Astrocyte (in vitro differentiated cells and primary cell): Measurements from ENCODE around the gene CREB3L2. TPM values are rescaled to one million over a fixed set of nuclear protein-coding genes. Genes with fewer than 3 reads are reported as not detected.

ENCODE experiments used
- DNase-seq: peaks from one replicate; pipeline ENCODE4 v3.0.0-alpha.2; 2010; ENCODE audit warnings: low read depth
- FAIRE-seq: peaks from 2 replicates; lab custom pipeline; 2011; peaks lifted over from hg19 to GRCh38; lab: Jason Lieb, UNC
- H2AFZ ChIP-seq: 2 replicates; pipeline ENCODE4 v1.6.0; 2012; ENCODE audit warnings: low read depth, low read length, inconsistent platforms
- H3K27ac ChIP-seq: 2 replicates; pipeline ENCODE4 v1.5.1; 2011; ENCODE audit warnings: low read depth, low read length, inconsistent platforms
- H3K27me3 ChIP-seq: 2 replicates; pipeline ENCODE4 v1.6.0; 2011; ENCODE audit warnings: low read length, inconsistent platforms; ENCODE audit not compliant: insufficient read depth
- H3K36me3 ChIP-seq: 2 replicates; pipeline ENCODE4 v1.5.1; 2011; ENCODE audit warnings: low read length, inconsistent platforms; ENCODE audit not compliant: insufficient read depth
- H3K4me1 ChIP-seq: 2 replicates; pipeline ENCODE4 v1.5.1; 2011; ENCODE audit warnings: low read length, inconsistent platforms; ENCODE audit not compliant: insufficient read depth
- H3K4me2 ChIP-seq: 2 replicates; pipeline ENCODE4 v1.6.0; 2012; ENCODE audit warnings: low read length, inconsistent platforms
- H3K4me3 ChIP-seq: 2 replicates; pipeline ENCODE4 v1.5.1; 2011; ENCODE audit warnings: low read depth, mild to moderate bottlenecking, low read length, inconsistent platforms; ENCODE audit not compliant: insufficient read depth
- H3K79me2 ChIP-seq: 2 replicates; pipeline ENCODE4 v1.6.0; 2012; ENCODE audit warnings: mild to moderate bottlenecking, low read length, inconsistent platforms; ENCODE audit not compliant: insufficient read depth
- H3K9ac ChIP-seq: 2 replicates; pipeline ENCODE4 v1.6.0; 2012; ENCODE audit warnings: mild to moderate bottlenecking, low read length, inconsistent platforms
- H3K9me3 ChIP-seq: 2 replicates; pipeline ENCODE4 v1.5.1; 2012; ENCODE audit warnings: low read depth, mild to moderate bottlenecking, low read length, inconsistent platforms; ENCODE audit not compliant: insufficient read depth
- H4K20me1 ChIP-seq: 2 replicates; pipeline ENCODE4 v1.6.0; 2012; ENCODE audit warnings: low read length, inconsistent platforms; ENCODE audit not compliant: insufficient read depth
- H3K27ac Mint-ChIP-seq: one replicate; pipeline ENCODE4 v1.8.0; 2021; ENCODE audit warnings: mild to moderate bottlenecking, mixed read lengths; ENCODE audit not compliant: unreplicated experiment
- H3K27me3 Mint-ChIP-seq: one replicate; pipeline ENCODE4 v1.8.0; 2021; ENCODE audit warnings: low read depth, mixed read lengths; ENCODE audit not compliant: unreplicated experiment
- H3K36me3 Mint-ChIP-seq: one replicate; pipeline ENCODE4 v1.8.0; 2021; ENCODE audit warnings: low read depth, mixed read lengths; ENCODE audit not compliant: unreplicated experiment
- H3K4me1 Mint-ChIP-seq: one replicate; pipeline ENCODE4 v1.8.0; 2021; ENCODE audit warnings: low read depth, mixed read lengths; ENCODE audit not compliant: unreplicated experiment
- H3K4me3 Mint-ChIP-seq: one replicate; pipeline ENCODE4 v1.8.0; 2021; ENCODE audit warnings: mild to moderate bottlenecking, moderate library complexity, mixed read lengths; ENCODE audit not compliant: unreplicated experiment
- H3K9me3 Mint-ChIP-seq: one replicate; pipeline ENCODE4 v1.8.0; 2021; ENCODE audit warnings: mild to moderate bottlenecking, mixed read lengths; ENCODE audit not compliant: unreplicated experiment
- EZH2 ChIP-seq: IDR thresholded peaks from 2 replicates; pipeline ENCODE4 v1.6.1; 2012; ENCODE audit warnings: mild to moderate bottlenecking, low read length, inconsistent platforms; ENCODE audit not compliant: insufficient read depth
- total RNA-seq: library from RNA; stranded (reverse); gene quantifications from 2 replicates; pipeline ENCODE4 v1.2.1, GENCODE V29; 2021
- TF ChIP-seq, protein P1 (sequence below): IDR thresholded peaks from 2 replicates; pipeline ENCODE4 v1.5.1; 2011; ENCODE audit warnings: low read depth, mild to moderate bottlenecking, inconsistent platforms, low read length, moderate library complexity; ENCODE audit not compliant: insufficient read depth

CREB3L2 gene
- total RNA-seq, 1 donor from 2014 or later, result 116 TPM

DNA sequence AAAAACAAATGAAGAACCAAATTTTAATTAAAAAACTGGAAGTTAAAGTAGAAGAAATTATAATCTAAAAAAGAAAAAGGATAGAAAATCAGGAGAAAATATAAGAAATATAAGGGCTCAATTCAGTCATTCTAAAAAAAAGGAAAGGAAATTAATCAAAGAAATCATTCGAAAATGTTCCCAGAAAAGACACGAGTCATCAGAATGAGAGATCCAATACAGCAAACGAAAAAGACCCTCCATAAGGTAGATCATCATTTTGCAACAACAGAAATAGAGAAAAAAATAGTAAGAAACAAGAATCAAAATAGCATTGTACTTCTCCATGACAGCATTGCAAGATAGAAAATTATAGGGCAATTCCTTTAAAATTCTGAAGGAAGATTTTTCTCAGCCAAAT, 132.6 kb downstream of the CREB3L2 start:
- peaks cover 13% of the 10 kb centered on the region for H3K4me1 ChIP-seq
- H3K36me3 ChIP-seq, result peaks cover 57% of the 10 kb centered on the region
- no peak overlapping the region for H2AFZ ChIP-seq
- H3K4me3 ChIP-seq, result no peak overlapping the region
- no peak overlapping the region for H3K9ac ChIP-seq
- no peaks in the 10 kb centered on the region for H4K20me1 ChIP-seq
- no peaks in the 10 kb centered on the region for H3K27me3 Mint-ChIP-seq
- TF ChIP-seq, protein P1, sequence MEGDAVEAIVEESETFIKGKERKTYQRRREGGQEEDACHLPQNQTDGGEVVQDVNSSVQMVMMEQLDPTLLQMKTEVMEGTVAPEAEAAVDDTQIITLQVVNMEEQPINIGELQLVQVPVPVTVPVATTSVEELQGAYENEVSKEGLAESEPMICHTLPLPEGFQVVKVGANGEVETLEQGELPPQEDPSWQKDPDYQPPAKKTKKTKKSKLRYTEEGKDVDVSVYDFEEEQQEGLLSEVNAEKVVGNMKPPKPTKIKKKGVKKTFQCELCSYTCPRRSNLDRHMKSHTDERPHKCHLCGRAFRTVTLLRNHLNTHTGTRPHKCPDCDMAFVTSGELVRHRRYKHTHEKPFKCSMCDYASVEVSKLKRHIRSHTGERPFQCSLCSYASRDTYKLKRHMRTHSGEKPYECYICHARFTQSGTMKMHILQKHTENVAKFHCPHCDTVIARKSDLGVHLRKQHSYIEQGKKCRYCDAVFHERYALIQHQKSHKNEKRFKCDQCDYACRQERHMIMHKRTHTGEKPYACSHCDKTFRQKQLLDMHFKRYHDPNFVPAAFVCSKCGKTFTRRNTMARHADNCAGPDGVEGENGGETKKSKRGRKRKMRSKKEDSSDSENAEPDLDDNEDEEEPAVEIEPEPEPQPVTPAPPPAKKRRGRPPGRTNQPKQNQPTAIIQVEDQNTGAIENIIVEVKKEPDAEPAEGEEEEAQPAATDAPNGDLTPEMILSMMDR, result no peak
- TF ChIP-seq EZH2, result no peak
- H3K9me3 Mint-ChIP-seq, result no peaks in the 10 kb centered on the region
- no peaks in the 10 kb centered on the region for H3K27me3 ChIP-seq
- peaks cover 17% of the 10 kb centered on the region for H3K4me1 Mint-ChIP-seq
- no peak for FAIRE-seq
- no peak overlapping the region for H3K4me2 ChIP-seq
- H3K4me3 Mint-ChIP-seq, result no peak overlapping the region
- peaks cover 49% of the 10 kb centered on the region for H3K36me3 Mint-ChIP-seq
- no peak overlapping the region for H3K27ac ChIP-seq
- no peaks in the 10 kb centered on the region for H3K9me3 ChIP-seq
- no peaks in the 10 kb centered on the region for H3K79me2 ChIP-seq
- DNase-seq, result no peak
- no peak overlapping the region for H3K27ac Mint-ChIP-seq

DNA sequence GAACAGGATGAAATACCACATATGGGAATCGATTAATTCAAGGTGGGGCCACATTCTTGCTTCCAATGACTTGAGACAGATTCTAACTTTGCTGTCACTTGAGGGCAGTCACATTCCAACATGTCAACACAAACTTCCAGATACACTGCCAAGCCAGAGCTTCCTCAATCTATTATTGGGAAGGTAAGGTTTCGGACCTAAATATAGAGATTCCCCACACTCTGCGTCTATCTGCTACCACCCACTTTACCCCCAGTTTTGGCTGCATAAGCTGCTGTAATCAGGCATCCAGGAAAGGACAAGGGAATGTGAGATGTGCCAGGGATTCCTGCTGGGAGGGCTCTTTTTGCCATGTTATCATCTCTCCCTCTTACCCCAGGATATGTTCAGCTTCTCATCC, 134.6 kb downstream of the CREB3L2 start:
- Mint-ChIP-seq H3K27me3 (no peaks in the 10 kb centered on the region), H3K4me3 (no peak overlapping the region), H3K27ac (no peak overlapping the region), H3K4me1 (peaks cover 9% of the 10 kb centered on the region), H3K9me3 (no peaks in the 10 kb centered on the region), H3K36me3 (peaks cover 47% of the 10 kb centered on the region)
- DNase-seq, result no peak
- Histone ChIP-seq H2AFZ (no peak overlapping the region), H3K27me3 (no peaks in the 10 kb centered on the region), H3K79me2 (no peaks in the 10 kb centered on the region), H3K9me3 (no peaks in the 10 kb centered on the region), H4K20me1 (no peaks in the 10 kb centered on the region), H3K9ac (no peak overlapping the region), H3K36me3 (peaks cover 58% of the 10 kb centered on the region), H3K4me1 (no peaks in the 10 kb centered on the region), H3K4me3 (no peak overlapping the region), H3K4me2 (no peak overlapping the region), H3K27ac (no peak overlapping the region)
- no peak for TF ChIP-seq EZH2
- TF ChIP-seq, protein P1, result no peak
- FAIRE-seq, result no peak

DNA sequence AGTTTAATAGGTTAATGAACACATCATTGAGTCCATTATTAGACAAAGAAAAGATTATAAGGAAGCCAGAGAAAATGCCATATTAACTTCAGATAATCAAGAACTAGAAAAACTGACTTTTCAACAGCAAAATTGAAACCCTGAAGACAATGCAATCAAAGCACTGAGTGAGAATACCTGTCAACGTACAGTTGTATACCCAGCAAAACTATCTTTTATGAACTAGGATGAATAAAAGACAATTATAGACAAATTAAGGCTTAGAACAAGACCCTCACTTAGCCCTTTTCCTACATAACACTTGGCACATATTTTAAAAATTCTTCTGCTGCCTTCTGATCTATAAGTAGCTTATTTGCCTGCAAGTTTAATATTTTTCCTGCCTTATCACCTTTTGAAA, 136.1 kb downstream of the CREB3L2 start:
- no peak for FAIRE-seq

More for the DNA sequence above, 136.1 kb downstream of the CREB3L2 start:
- Histone ChIP-seq H4K20me1 (no peaks in the 10 kb centered on the region), H3K36me3 (peaks cover 54% of the 10 kb centered on the region), H3K4me3 (no peak overlapping the region), H3K27me3 (no peaks in the 10 kb centered on the region), H3K4me2 (no peak overlapping the region), H3K79me2 (no peaks in the 10 kb centered on the region), H3K9ac (no peak overlapping the region), H3K27ac (no peak overlapping the region), H3K9me3 (no peaks in the 10 kb centered on the region), H3K4me1 (no peaks in the 10 kb centered on the region), H2AFZ (no peak overlapping the region)
- Mint-ChIP-seq H3K4me3 (no peak overlapping the region), H3K36me3 (peaks cover 50% of the 10 kb centered on the region), H3K4me1 (peaks cover 3% of the 10 kb centered on the region), H3K27me3 (no peaks in the 10 kb centered on the region), H3K27ac (no peak overlapping the region), H3K9me3 (no peaks in the 10 kb centered on the region)
- no peak for TF ChIP-seq EZH2
- TF ChIP-seq, protein P1, result no peak
- no peak for DNase-seq
